Esophagus squamous epithelium (tissue), 4 donors: ENCODE measurements around the gene WSB1.

Experiments used
- POLR2A ChIP-seq, 4 donors: fragments of 450-650 bp; IDR thresholded peaks; one replicate each; pipeline ENCODE4 v1.6.1; 2017; ENCODE audit warnings: antibody characterized with exemption in 4 of 4, mild to moderate bottlenecking in 4 of 4, moderate library complexity in 3 of 4
- TF ChIP-seq, protein P1 (sequence below), 6 experiments: fragments of 450-650 bp in 4 of 6; fragments of 200-600 bp in 2 of 6; sonication (generic) in 2 of 6; IDR thresholded peaks; one replicate each; pipeline ENCODE4 v1.5.1; 2016 to 2019; ENCODE audit warnings: antibody characterized with exemption in 6 of 6, mild to moderate bottlenecking in 4 of 6, moderate library complexity in 4 of 6

- TF ChIP-seq, protein P1, sequence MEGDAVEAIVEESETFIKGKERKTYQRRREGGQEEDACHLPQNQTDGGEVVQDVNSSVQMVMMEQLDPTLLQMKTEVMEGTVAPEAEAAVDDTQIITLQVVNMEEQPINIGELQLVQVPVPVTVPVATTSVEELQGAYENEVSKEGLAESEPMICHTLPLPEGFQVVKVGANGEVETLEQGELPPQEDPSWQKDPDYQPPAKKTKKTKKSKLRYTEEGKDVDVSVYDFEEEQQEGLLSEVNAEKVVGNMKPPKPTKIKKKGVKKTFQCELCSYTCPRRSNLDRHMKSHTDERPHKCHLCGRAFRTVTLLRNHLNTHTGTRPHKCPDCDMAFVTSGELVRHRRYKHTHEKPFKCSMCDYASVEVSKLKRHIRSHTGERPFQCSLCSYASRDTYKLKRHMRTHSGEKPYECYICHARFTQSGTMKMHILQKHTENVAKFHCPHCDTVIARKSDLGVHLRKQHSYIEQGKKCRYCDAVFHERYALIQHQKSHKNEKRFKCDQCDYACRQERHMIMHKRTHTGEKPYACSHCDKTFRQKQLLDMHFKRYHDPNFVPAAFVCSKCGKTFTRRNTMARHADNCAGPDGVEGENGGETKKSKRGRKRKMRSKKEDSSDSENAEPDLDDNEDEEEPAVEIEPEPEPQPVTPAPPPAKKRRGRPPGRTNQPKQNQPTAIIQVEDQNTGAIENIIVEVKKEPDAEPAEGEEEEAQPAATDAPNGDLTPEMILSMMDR (IDR thresholded peaks at IDR 0.05), result no peak
- TF ChIP-seq POLR2A (IDR thresholded peaks at IDR 0.05), result no peak
These were observed 45.4 kb downstream of the WSB1 start for GRCh38 chr17:27339198-27339835.
